H1 (cell line): ENCODE results near the gene ZC3H7B. TPM values are rescaled to one million over a fixed set of nuclear protein-coding genes. Genes with fewer than 3 reads are reported as not detected.

Source experiments
- BCL11A ChIP-seq, 2 experiments: IDR thresholded peaks; one replicate each; pipeline ENCODE4 v1.6.1; 2011; ENCODE audit warnings: low read depth in 2 of 2, low read length in 2 of 2, mild to moderate bottlenecking in 2 of 2
- BRCA1 ChIP-seq: IDR thresholded peaks from 2 replicates; pipeline ENCODE4 v1.6.1; 2012; ENCODE audit warnings: low read depth, low read length, improper control_type of control experiment
- CHD1 ChIP-seq: IDR thresholded peaks from 2 replicates; pipeline ENCODE4 v1.6.1; 2012; ENCODE audit warnings: low read depth, low read length, improper control_type of control experiment
- EP300 ChIP-seq, 2 experiments: IDR thresholded peaks; 1 replicate in 1 of 2; 2 replicates in 1 of 2; pipeline ENCODE4 v1.6.1; 2011 to 2012; ENCODE audit warnings: low read depth in 2 of 2, low read length in 2 of 2, mild to moderate bottlenecking in 2 of 2, borderline replicate concordance in 1 of 2, inconsistent platforms in 1 of 2, moderate library complexity in 1 of 2
- FOSL1 ChIP-seq: IDR thresholded peaks from 2 replicates; pipeline ENCODE4 v1.6.1; 2011; ENCODE audit warnings: mild to moderate bottlenecking, low read depth, low read length, moderate library complexity; ENCODE audit not compliant: insufficient read depth
- JUND ChIP-seq: IDR thresholded peaks from 2 replicates; pipeline ENCODE4 v1.6.1; 2011; ENCODE audit warnings: mild to moderate bottlenecking, improper control_type of control experiment, low read length
- NANOG ChIP-seq: IDR thresholded peaks from 2 replicates; pipeline ENCODE4 v1.6.1; 2011; ENCODE audit warnings: low read length, low read depth, mild to moderate bottlenecking, inconsistent platforms; ENCODE audit not compliant: insufficient read depth, poor library complexity, severe bottlenecking
- SIN3A ChIP-seq, 2 experiments: IDR thresholded peaks in 1 of 2; conservative IDR thresholded peaks in 1 of 2; 2 replicates each; pipeline ENCODE4 v1.6.1; 2011 to 2012; ENCODE audit warnings: low read length in 2 of 2, improper control_type of control experiment in 1 of 2, low read depth in 1 of 2, mild to moderate bottlenecking in 1 of 2
- SIX5 ChIP-seq: IDR thresholded peaks from 2 replicates; pipeline ENCODE4 v1.6.1; 2011; ENCODE audit warnings: mild to moderate bottlenecking, low read depth, low read length
- SP1 ChIP-seq: IDR thresholded peaks from 2 replicates; pipeline ENCODE4 v1.6.1; 2011; ENCODE audit warnings: low read depth, low read length
- SUZ12 ChIP-seq: fragments of 200-600 bp; sonication (generic); IDR thresholded peaks from 2 replicates; pipeline ENCODE4 v1.6.1; 2012; ENCODE audit warnings: mild to moderate bottlenecking, inconsistent platforms, low read length, moderate library complexity, mixed read lengths
- TEAD4 ChIP-seq: IDR thresholded peaks from 2 replicates; pipeline ENCODE4 v1.6.1; 2012; ENCODE audit warnings: low read depth, low read length, inconsistent platforms, mixed read lengths
- YY1 ChIP-seq: IDR thresholded peaks from 2 replicates; pipeline ENCODE4 v1.6.1; 2011; ENCODE audit warnings: low read depth, mild to moderate bottlenecking, low read length
- polyA plus RNA-seq, 7 experiments: library from polyadenylated mRNA; depleted of rRNA in 3 of 7; stranded (reverse) in 5 of 7; unstranded in 2 of 7; fragments of >200 nt in 5 of 7; fragments of 200-250 nt in 2 of 7; gene quantifications; 1 replicate in 5 of 7; 2 replicates in 1 of 7; 4 replicates in 1 of 7; pipeline versions ENCODE4 v1.2.1 to v1.2.3, GENCODE V29; 2011 to 2013; ENCODE audit warnings: missing spikeins in 2 of 7, mixed read lengths in 2 of 7
- total RNA-seq: library from RNA; stranded (reverse); fragmentation: NEBNext Ultra II Directional; extraction: Animal tissue kit (Norgen Biotek cat#: 25700); gene quantifications from 2 replicates; pipeline ENCODE4 v1.2.1, GENCODE V29; 2021
- TF ChIP-seq, protein P1 (sequence below): IDR thresholded peaks from 2 replicates; pipeline ENCODE4 v1.6.1; 2012; ENCODE audit warnings: inconsistent platforms
- TF ChIP-seq, protein P2 (sequence below): IDR thresholded peaks from 2 replicates; pipeline ENCODE4 v1.6.1; 2011; ENCODE audit warnings: low read depth, mild to moderate bottlenecking, low read length; ENCODE audit not compliant: insufficient read depth

ZC3H7B gene
- total and polyA plus RNA-seq, 2 of the 8 experiments (the other 6 are each of a cell fraction or from before 2014, with no cell fraction given) = 35.5 to 78.6 TPM

DNA sequence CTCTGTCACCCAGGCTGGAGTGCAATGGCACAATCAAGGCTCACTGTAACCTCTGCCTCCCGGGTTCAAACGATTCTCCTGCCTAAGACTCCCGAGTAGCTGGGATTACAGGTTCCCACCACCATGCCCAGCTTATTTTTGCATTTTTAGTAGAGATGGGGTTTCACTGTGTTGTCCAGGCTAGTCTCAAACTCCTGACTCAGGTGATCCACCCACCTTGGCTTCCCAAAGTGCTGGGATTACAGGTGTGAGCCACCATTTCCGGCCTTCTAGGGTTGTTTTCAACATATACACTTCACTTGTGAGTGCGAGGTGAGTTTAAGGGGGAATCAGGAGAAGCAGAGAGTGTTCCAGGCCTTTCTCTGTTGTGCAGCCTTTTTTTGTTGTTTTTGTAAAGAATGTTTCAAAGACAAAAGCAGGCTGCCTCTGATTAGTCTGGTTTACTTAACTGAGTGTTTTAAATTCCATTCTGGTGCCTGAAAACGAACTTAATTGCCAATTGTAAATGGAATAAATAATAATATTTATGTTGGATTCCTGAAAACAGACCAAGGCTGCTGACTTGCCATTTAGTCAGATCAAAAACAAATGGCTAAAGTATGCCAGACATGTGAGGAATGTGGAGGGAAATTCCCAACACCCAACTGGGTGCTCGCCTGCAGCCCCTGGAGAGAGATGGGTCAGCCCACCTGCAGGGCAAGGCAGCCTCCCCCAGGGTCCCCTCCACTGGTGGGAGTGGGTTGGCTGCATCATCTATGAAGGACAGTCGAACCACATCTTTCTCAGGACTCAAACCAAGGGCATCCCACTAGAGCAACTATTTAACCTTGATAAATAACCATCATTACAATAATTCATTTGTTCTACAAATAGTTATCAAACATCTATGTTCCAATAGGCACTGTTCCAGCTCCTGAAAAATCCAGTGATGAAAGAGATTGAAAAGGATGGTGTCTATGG lies 10.8 kb upstream of the ZC3H7B start (continued):
- TF ChIP-seq NANOG = peak; percentile 41
- TF ChIP-seq SIX5 = no peak
- no peak for TF ChIP-seq FOSL1
- TF ChIP-seq YY1 = no peak
- no peak; the same call in 1 of the 2 replicates for TF ChIP-seq JUND
- peak in 1 of 2 experiments; percentile 87; a peak in 1 of 3 replicates for TF ChIP-seq EP300 (IDR thresholded peaks at IDR 0.05; ENCODE audit: borderline replicate concordance in 1 of 2, low read depth in 2 of 2, low read length in 2 of 2)
- TF ChIP-seq BCL11A (IDR thresholded peaks at IDR 0.05; ENCODE audit: low read depth in 2 of 2, low read length in 2 of 2) = no peak
- TF ChIP-seq BRCA1 = no peak
- TF ChIP-seq, protein P1, sequence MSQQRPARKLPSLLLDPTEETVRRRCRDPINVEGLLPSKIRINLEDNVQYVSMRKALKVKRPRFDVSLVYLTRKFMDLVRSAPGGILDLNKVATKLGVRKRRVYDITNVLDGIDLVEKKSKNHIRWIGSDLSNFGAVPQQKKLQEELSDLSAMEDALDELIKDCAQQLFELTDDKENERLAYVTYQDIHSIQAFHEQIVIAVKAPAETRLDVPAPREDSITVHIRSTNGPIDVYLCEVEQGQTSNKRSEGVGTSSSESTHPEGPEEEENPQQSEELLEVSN = peak; percentile 70; the same call in 1 of the 2 replicates
- peak; percentile 77 for TF ChIP-seq SP1
- TF ChIP-seq, protein P2, sequence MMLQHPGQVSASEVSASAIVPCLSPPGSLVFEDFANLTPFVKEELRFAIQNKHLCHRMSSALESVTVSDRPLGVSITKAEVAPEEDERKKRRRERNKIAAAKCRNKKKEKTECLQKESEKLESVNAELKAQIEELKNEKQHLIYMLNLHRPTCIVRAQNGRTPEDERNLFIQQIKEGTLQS = no peak
- no peak for TF ChIP-seq SIN3A (conservative IDR thresholded peaks at IDR 0.05 in 1 of 2, IDR thresholded peaks at IDR 0.05 in 1 of 2; ENCODE audit: low read depth in 1 of 2, low read length in 2 of 2)
- TF ChIP-seq TEAD4 = peak; percentile 100
- no peak for TF ChIP-seq SUZ12
- no peak for TF ChIP-seq CHD1
